GM21529 (cell line): ENCODE results near the gene NTRK2.

Source experiments
- ATAC-seq: cut with Tn5 transposase; IDR thresholded peaks from one replicate; pipeline ENCODE4 v1.9.1; 2021; ENCODE audit not compliant: unreplicated experiment

NTRK2 gene

DNA sequence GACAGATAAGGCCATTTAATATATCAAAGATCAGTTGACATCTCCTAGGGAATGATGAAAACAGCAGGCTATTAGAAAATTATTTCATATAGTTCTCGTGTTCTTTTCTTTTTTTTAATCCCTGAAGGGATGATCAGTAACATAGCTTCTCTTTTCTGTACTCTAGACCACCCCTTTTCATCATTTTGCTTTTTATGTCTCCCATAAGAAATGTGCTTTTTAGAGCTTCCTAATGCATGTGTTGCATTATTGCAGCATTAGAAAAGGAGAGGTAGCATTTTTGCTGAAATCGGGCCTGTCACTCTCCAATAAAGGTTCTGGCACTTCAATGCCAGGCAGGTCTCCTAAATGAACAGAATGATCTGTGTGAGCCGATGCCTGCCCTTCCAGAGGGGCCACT lies 143.3 kb downstream of the NTRK2 start:
- no peak for ATAC-seq

DNA sequence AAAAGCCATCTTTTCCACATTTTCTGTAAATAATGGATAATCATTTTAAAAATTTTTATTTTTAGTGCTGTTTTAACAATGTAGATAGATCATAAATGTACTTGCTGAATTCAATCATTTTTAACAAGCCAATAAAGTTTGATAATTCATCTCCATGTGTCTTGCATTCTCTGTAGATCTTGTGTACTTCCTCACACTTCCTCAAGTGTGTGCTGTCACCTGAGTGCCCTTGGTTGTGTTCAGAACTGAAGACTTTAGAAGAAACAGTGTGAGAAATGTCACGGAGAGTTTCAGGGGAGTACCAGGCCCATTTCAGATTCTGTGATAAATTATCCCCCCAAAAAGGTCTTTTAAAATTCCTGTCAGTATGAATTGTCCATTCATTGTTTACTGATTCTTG lies 146.0 kb downstream of the NTRK2 start:
- ATAC-seq = no peak

DNA sequence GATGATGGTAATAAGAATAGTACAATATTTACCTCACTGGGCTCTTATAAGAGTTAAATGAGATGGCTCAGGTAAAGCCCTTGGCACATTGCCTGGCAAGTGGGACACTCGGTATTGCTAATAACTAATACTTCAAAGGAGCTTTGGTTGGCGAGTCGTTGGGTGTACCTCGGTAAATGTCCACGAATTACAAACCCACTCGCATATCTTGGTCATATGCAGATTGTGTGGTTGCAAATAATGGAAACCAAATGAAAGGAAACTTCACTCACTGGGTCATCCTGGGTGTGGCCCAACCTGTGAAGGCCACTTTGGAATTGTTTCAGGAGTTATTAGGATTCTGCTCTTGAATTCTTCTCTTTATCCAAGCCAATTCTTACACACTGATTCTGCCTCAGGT lies 147.5 kb downstream of the NTRK2 start:
- no peak for ATAC-seq

DNA sequence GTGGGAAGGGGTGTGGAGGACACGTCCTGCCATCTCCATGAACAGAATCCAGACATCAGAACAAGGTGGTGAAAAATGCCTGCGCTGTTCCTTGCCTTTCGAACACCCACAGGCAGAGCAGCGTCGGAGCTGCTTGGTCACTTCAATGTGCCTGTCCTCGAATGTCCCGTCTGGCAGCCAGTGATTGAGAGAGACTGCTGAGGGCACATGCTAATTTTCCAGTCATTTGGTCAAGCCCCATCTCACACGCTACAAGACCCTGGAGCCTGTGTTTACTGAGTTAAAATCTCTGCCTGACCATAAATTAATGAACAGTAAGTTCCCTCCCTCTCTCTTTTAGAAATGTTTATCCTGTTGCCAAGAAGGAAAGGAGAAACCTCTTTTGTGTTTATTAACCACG lies 149.3 kb downstream of the NTRK2 start:
- no peak for ATAC-seq

DNA sequence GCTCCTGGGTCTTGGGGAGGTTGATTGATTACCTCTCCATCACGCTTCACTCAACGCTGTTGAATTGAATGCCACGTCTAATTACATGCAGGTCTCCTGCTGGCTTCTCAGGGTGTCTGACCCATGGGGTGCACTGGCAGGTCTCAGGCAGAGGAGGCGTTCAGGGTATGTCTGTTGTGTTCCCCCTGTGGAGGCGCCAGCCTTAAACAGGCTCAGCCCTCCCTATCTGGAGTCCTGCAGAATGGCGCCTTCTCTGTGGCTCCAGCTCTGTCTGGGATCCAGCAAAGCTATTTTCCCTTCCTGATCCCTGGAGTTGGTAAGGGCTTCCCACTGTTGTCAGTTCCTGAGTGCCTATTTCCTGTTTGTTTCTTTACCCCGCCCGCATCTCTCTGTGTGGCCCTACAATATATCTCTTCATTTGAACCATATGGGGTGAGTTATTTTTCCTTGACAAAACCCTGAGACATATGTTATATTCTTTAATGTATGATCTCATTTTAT lies 150.0 kb downstream of the NTRK2 start:
- no peak for ATAC-seq

DNA sequence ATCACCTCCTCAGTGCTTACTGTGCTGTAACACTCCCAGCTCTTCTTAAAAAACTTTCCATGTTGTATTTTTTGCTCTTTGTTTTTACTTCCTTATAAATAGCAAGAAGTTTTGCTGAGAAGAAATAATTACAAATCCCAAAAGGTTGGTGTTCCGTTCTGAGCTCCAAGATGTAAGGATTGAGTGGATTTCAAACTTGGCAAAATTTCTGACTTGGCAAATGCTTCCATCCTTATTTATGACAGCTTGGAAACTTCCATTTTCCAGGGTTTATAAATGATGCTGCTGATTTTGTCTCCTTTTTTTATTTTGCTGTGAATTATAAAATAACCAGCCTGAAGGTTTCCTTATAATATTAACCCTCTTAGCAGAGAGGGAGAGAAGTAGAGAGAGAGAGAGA lies 151.9 kb downstream of the NTRK2 start:
- no peak for ATAC-seq

DNA sequence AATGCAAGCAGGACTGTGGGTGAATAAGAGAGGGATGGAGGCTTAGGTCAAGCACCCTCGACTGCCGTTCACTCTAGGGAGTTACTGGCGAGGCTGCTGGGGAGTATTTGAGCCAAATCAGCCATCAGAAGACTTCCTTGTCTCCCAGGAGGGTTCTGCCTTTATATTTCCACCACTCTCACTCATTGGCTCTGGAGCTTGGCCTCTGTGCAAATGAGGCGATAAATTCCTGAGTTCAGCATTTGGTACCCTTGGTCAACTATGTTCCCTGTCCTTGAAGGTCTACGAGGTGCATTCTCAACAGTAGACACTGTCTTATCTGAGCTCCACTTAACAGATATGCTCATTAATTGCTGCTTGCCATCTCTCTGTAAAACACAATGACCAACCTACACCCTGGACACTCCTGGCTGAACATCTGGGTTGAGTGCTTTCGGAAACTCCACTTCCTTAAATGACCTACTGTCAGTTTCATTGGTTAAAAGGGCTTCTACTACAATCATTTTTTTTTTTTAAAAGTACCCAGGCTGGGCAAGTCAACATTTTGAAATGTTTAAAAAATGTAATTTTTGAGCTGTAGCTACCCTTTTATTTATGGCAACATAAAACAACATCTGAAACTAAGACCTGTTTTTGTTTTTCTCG lies 153.2 kb downstream of the NTRK2 start:
- no peak for ATAC-seq

DNA sequence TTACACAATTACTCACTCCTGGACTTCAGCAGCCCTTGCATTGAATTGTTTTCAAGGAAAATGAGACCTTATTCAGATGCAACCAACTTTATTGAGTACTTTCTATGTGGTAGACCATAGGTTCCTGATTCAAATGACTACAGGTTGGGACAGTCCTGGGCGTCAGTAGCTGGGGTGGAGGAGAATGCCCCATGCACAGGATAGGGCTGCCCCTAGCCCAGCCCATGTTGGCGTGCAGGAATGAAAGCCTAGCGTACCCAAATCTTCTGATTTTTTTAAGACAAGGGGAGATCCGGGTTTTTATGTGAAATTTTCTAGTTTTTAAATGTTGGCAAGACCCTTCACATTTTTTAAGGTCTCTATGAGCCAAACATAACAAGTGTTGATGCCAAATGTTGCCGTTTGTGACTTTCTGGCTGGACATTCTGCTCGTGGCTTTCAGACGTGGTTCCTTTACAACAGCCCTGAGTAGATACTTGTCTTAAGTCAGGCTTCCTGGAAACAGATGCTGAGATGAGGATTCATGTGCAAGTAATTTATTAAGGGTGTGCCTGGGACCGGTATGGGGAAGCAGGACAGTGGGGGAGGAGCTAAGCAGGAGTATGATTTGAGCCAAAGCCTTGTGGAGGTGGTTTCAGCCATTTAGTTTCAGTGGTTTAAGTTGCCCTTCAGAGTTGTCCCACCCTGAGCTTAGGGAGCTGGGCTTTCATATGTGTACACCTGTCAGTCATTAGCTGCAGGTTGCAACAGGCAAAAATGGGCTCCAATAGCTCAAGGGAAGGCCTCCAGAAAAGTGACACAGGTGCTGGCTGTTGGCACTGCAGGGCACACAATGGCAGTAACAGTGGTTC lies 154.1 kb downstream of the NTRK2 start:
- peak; percentile 80 for ATAC-seq

DNA sequence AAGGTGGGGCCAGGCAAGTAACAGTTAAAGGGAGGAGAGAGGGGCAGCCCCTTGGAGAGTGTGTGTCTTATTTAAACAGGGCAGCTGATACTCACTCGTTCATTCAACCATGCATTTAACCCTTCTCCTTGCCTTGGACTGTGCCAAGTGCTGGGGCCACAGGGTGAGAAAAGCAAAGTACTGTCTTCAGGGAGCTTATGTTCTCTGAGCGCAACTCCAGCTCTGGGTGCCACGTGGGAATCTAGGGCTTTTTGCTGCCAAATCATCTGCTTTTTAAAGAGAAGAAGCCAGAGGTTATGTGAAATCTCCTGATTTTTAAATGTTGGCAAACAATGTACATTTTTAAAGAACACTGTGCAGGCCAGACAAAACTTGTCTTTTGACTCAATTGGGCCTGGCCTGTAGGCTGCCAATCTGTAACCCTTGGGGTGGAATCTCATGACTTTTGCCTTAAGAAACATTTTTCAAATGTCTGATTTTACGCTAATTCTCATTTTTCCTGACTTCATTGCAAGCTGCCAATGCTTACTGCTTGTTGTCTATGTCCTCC lies 157.8 kb downstream of the NTRK2 start:
- no peak for ATAC-seq

DNA sequence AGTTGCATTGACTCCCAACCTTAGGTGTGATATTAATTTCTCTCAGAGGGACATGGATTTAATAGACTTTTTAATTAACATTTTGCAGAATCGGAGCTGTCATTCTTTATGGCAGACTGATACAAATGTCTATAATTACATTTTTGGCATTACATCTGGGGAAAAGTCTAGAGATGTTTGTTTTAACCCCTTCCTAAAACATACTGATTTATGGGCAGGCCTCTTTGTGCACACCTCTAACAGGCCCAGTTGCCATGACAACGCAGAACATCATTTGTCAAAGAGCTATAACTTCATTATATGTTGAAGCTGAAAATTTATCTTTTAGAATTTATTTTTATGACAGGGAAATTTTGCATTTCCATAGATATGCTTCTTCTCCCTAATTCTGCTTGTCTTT lies 158.5 kb downstream of the NTRK2 start:
- no peak for ATAC-seq

DNA sequence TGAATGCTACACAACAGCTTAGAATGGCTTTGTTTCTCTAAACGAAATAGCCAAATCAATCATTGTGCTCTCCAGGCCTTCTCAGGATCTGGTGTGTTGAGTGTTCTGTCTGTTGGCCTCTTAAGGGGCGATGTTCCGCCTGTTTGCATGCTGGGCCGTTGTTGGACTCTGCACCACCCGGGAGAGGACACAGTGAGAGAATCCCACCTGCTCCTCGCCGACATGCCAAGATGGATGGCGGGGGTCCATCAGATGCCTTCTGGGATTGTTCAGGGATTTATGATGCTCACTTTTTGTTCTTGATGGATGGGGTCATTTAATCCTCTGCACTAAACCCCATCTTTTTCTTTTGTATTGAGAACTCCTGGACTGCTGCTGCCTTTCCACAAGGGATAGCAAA lies 159.9 kb downstream of the NTRK2 start:
- ATAC-seq = no peak

DNA sequence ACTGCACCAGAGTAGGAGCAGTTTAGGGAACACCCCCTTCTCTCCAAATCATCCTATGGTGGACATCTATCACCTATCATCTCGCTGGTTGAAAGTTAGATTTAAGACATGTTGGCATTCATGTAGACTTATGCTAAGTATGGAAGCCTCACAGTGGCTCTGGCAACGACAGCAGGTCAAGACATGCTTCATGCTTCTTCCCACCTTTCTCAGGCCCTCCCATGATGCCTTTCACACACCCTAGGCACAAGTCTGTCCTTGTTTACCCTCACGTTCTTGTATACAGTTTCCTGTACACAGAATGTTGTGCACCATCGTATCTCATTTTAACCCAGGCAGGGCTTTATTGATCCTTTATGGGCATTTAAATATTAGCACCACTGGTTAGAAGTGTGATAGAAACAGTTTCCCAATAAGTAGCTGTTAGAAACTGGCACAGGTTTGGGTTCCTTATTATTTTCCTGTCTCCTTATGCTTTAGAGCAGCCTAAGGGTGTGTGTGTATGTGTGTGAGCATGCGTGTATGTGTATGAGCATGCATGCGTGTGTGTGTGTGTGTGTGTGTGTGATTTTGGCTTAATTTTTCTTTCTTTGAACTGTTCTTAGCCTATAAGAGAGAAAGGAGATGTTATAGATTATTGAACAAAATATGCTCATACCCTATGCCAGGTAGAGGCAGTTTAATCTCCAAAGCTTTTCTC lies 160.6 kb downstream of the NTRK2 start:
- no peak for ATAC-seq

DNA sequence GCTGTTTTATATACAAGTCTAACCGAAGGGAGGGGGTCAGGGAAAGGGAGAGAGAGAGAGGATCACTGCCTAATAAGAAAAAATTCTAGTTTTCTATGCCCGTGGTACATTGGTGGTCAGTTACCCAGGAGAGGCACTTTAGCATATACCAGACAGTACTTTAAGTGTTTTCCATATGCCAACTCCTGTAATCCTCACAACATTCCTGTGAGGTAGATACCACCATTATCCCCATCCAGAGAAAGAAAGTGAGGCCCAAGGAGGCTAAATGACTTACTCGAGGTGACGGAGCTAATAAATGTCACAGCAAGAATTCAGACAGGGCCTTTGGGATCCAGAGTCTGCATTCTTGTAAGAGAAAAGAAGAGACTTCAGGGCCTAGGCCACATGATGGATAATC lies 161.8 kb downstream of the NTRK2 start:
- ATAC-seq = no peak

DNA sequence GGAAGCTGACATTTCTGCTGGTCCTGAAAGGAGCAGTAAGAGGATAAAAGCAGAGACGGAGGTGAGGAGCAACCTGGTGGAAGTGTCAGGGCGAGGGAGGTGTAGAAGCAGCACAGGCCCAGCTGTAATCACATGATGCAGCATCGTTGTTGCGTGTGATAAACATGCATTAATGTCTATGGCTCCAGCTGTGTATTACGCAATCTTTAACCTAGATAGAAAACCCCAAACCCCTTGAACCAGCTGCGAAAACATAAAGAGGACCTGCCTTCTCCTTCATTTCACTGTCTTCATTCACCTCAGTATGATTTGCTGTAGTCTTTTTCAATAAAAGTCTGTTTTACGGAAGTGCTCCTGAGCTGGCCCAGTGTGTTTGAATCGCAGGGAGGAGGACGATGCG lies 162.9 kb downstream of the NTRK2 start:
- no peak for ATAC-seq

DNA sequence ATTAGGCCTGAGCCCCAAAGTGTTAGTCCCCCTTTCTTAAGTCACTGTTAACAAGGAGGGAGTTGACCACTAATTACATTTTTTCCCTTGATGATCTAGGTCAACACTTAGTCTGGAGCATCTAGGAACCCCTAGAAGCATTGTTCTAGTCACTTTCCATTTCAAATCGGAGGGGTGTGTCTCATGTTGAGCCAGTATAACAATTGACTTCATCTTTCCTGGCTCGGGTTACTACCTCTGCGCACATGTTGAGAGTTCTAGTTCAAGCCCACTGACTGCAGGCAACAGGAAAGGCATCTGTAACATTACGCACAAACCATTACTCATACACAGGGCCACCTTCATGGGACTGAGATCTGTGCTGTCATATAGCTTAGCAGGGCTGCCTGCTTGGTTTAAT lies 164.9 kb downstream of the NTRK2 start:
- no peak for ATAC-seq

DNA sequence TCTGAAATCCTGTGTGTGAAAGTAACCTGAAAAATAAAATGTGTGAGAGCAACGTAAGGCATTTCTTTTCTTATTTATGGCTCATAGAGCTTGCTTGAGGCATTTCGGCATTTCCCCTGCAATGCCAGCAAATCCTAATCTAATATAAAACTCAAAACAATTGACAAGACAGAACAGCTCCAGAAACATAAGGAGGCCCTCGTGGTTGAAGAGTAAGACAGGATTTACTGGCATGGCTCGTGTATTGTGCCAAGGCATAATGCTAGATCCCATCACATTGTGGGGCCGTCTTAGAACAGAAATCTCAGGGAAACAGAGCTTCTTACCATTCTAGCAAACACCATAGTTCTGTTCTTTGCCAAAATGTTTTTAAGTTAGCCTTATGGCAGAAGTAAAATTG lies 166.2 kb downstream of the NTRK2 start:
- ATAC-seq = no peak

DNA sequence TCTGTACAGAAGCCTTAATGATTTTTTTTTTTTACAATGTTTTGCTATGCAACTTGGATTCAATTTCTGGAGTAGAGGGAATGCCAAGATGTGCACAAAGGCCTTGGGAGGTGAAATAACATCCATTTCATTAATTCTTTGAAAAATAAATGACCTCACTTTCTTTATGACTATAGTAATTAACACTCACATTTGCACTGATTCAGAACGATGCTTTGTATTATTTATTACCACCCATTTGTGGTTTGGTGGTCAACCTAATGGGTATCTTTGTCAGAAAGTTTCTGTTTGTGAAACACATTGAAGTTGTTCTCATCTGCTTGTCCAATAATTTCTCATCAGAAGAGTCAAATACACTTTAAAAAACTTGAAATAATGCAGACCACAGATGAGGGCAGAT lies 169.3 kb downstream of the NTRK2 start:
- no peak for ATAC-seq

DNA sequence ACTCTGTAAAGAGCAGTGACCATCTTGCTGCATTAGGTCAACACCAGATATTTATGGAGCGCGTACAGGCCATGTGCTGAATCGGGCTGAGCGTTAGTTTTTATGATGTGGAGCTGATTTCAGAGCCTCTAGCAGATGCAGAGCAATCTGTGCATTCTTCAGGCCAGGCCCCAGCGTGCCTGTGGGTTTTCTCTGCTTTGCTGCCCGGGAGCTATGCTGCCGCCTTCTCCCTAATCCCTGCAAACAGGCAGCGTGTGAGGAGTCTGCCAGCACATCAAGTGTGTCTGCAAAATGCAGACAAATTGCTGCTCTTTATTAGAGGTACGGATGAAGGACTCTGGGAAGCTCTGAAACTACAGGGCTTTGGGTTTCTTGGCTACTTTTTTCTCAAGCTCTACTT lies 170.0 kb downstream of the NTRK2 start:
- no peak for ATAC-seq

DNA sequence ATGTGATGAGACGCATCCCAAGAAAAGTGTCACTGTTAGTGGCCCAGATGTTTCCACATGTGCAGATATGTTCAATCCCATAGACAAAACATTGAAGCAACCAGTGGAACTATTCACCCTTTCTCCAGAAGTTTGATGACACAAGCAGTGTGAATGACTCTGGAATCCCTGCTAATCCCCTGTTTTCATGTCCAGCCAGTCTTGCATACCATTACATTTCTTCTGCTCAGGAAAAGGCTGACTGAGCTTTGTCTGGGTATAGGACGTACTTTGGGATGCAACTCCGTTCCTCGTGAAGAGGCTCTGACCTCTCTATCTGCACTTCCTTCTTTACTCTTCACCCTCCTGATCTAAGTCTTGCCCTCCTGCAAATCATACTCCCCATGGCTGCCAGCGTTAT lies 172.4 kb downstream of the NTRK2 start:
- ATAC-seq = no peak

DNA sequence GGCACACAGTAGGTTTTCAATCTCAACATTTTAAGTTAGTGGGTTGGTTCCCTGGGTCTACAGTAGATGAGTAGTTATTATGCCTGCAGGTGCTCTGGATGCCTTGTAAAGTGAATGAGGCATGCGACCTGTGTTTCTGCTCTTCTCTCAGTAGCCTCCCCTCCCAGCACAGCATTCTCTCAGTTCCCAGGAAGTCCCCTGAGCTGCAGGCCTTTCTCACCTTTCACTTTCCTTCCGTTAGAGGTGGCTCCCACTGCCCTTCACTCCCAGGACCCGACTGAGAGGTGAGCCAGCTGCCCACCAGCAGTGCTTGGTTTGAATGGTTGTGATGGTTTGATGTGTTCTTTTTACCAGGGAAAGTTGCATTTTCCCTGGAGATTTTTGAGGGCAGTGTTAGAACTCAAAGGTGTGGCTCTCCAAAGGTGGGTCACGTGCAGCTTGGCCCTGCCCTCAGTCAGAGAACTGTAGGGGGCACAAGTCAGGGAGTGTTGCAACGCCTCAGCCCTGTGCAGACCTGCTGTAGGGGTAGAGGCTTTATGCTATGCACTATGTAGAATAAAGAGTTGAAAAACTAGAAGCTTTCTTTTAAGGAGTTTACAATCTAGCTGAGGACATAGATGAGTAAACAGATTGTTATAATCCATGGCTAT lies 173.8 kb downstream of the NTRK2 start:
- no peak for ATAC-seq
